GM20000 (cell line): ENCODE data around the gene CLSTN3.
A peak's percentile ranks its signal among the peaks of the same experiment; 100 is the strongest.

ENCODE experiments used
- DNase-seq: peaks from one replicate; pipeline ENCODE4 v3.0.0; 2012; ENCODE audit warnings: low spot score
- CTCF ChIP-seq: IDR thresholded peaks from 2 replicates; pipeline ENCODE4 v1.5.1; 2012; ENCODE audit warnings: mild to moderate bottlenecking, control low read depth; ENCODE audit errors: extremely low read depth, missing control alignments

CLSTN3 gene

GRCh38 chr12:7161327-7161726 lies 31.2 kb downstream of the CLSTN3 start:
- peak; percentile 2 for DNase-seq
- no peak for TF ChIP-seq CTCF

- TF ChIP-seq CTCF = no peak
- no peak for DNase-seq
Observed at GRCh38 chr12:7161811-7162210, 31.6 kb downstream of the CLSTN3 start.

GRCh38 chr12:7162691-7163114 lies 32.5 kb downstream of the CLSTN3 start:
- DNase-seq = no peak
- TF ChIP-seq CTCF = peak; percentile 21

GRCh38 chr12:7169951-7170350 lies 39.8 kb downstream of the CLSTN3 start:
- TF ChIP-seq CTCF = no peak
- no peak for DNase-seq

- no peak for DNase-seq
- TF ChIP-seq CTCF = no peak
Observed at GRCh38 chr12:7171854-7172253, 41.7 kb downstream of the CLSTN3 start.

GRCh38 chr12:7175493-7175892 lies 45.3 kb downstream of the CLSTN3 start:
- no peak for TF ChIP-seq CTCF
- no peak for DNase-seq

GRCh38 chr12:7176595-7176994 lies 46.4 kb downstream of the CLSTN3 start:
- TF ChIP-seq CTCF = no peak
- no peak for DNase-seq
